GM19023 (cell line): ENCODE data around the gene RRAD.

Experiments used
- ATAC-seq: cut with Tn5 transposase; IDR thresholded peaks from one replicate; pipeline ENCODE4 v1.9.1; 2021; ENCODE audit warnings: mild to moderate bottlenecking, moderate library complexity; ENCODE audit not compliant: unreplicated experiment

The RRAD gene

DNA sequence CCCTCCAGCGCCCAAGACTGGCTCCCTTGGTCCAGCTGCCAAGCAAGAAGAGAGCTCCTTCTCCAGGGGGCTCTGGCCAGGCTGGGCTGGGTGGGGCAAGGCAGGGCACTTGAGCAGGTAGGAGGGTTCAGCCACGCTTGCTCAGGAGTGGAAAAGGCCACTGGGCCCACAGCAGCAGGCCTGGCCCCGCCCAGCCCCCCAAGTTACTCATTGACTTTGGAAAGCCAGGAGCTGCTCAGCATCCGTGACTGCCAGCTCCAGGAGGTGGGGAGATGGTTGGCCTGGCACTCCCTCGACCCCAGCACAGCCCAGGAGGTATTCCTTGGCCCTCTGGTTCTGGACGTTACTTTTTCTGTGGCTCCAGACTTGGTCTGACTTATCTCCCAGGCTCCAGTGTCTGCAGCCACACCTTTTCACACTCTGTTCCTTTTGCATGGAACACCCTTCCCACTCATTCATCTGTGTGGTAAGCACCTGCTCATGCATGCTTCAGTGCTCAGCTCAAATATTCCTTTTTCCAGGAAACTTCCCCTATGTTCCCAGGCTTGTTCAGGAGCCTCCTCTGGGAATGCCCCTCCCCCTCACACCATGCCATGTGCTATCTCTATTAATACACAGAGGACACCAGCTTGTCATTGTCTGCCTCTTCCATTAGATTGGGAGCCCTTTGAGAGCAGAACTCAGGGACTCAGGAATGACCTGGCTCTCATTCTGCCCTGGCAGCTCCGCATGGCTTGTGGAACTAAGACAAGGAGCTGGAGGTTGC lies 6.3 kb downstream of the RRAD start, which contains the start of gene CDH16:
TSS of gene CDH16 (minus strand) at position 83 of the 766 bp plus-strand sequence. CDS start 820 bp downstream, outside the sequence.
- no peak for ATAC-seq

DNA sequence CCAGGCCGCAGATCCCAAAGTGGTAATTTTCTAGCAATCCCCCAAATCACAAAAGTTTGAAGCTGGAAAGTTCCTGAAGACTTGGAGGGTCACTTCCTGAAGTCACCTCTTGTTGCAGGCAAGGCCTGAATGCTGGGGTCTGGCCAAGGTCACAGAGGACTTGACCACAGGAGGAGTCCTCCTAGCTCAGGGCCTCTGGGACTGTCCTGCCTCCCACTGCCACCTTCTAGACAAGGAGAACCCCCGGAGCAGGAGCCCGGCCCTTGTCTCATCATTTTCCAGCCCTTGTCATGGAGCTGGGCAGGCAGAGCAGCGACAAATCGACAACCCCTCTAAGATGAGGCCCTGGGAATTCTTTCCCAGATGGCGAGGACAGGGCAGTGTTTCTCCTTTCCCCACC lies 7.0 kb downstream of the RRAD start:
- ATAC-seq: no peak

DNA sequence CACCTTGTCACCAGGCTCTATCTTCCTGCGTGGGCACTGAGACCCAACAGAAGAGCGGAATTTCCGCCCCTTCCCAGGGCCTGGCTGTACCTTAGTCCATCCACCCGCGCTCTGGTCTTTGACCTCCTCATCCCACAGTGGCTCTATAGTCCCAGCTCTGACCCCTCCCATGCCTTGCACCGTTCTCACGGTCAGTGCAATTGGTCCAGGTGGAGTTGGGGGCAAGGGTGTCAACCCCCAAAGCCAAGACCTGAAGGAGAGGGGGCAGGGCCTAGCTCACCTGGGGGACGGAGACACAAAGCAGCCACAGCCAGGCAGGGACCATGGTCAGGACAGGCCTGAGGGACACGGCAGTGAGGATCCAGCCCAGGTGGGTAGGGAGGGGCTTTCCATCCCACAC lies 7.6 kb downstream of the RRAD start:
- no peak for ATAC-seq

DNA sequence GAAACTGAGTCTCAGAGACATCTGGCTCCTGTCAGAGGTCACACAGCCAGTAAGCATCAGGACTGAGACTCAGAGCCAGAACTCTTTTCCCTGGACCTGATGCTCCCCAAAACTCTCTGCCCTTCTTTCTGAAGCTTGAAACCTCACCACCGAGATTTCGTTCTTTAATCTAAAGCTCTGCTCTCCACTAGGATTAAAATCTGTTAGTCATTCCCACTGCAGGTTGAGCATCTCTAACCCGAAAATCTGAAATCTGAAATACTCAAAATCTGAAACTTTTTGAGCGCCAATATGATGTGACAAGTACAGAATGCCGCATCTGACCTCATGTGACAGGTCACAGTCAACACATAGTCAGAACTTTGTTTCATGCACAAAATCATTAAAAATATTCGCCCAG lies 8.8 kb downstream of the RRAD start:
- no peak for ATAC-seq

DNA sequence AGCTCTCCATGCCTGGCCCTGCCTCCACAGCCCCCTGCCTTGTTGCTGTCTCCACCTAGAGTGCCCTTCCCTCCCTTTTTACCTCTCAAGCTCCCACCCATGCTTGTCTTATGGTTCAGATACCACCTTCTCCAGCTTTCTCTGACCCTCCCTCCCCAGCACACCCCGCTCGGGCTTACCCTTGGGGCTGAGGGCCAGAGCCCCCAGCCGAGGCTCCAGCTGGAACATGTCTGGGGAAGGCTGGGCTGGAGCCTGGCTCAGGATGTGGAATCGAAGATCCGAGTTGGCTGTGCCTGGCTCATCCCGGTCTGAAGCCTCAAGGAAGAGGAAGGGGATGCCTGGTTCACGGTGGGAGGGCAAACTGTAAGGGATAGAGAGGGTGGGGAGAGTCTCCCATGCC lies 10.3 kb downstream of the RRAD start:
- ATAC-seq: no peak

DNA sequence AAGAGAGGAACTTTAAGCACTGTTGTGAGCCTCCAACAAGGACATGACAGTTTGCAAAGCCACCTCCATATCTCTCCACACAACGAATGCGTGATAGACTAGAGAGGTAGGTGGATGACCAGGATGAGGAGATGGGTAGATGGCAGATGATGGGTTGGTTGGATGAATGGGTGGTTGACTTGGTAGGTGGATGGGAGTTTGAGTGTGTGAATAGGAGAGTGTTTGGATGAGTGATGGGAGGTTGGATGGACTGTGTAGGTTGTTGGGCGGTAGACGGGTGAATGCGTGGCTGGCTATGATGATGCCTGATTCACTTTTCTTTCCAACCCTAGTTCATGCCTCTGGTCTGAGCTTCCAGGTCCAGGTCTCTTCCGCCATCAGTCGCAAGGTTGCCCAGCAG lies 10.8 kb downstream of the RRAD start:
- ATAC-seq: no peak

DNA sequence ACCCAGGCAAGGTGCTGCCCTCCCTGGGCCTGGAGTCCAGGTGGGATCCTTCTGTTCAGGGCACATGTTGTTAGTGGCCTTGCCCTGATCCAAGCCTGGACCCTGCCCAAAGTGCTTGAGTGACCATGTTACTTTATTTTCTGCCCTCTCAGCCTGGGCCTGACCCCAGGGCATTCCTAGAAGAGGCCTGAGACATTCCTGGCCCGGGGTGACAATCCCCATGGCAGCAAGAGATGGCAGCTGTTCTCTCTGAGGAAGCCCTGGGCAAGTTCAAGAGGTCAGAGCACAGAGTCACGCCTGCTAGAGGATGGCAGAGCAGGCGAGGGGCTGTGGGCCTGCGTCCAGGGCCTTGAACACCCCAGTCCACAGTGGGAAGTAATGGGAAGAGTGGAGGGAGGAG lies 11.6 kb downstream of the RRAD start:
- no peak for ATAC-seq

DNA sequence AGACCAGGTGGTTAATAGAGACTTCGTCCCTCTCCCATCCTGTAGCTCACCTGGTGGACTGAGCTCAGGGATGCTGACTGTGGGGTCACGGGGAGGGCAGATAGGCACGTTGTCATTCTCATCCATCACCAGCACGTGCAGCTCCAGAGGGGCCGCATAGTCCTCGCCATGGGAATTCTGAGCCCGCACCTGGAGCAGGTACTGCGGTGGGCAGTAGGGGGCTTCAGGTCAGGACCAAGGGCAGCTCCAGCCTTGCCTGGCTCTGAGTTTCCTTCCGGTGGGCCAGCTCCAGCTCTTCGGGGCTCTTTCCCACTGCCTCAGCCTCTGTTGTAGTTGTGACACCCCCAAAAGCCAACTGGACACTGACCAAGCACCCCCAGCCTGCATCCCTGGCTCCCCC lies 12.3 kb downstream of the RRAD start:
- no peak for ATAC-seq

DNA sequence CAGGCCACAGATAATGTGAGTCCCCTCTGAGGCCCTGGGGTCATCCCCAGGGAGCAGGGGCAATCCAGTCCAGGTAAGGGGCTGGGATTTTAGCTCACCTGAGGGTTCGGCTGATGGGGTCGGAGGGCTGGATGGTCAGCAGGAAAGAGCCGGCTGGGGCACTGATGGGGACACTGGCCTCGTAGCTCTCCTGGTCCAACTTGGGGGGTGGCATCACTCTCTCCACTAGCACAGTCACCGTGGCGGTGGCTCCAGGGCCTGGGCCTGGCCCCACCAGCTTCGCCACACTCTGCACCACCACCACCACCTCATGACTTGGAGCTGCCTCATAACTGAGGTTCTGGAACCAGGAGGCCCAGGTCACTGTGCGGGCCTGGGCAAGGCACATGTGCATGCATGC lies 13.5 kb downstream of the RRAD start:
- ATAC-seq: no peak

DNA sequence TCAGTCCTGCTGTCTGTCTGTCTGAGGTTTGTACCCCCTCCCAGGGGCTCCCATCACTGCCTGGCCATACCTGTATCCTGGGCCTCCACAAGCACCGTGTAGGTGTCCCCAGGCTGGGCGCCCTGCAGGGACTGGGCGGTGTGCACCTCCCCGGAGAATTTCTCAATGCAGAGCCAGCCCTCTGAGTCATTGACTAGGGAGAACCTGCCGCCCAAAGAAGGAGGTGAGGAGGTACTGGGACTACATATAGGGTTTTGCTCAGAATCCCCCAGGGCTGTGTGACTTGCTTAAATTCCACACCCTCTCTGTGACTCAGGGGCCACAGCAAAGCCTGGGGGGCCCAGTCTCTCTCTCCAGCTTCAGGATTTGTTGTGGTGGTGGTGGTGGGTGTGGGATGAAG lies 14.2 kb downstream of the RRAD start:
- ATAC-seq: no peak

DNA sequence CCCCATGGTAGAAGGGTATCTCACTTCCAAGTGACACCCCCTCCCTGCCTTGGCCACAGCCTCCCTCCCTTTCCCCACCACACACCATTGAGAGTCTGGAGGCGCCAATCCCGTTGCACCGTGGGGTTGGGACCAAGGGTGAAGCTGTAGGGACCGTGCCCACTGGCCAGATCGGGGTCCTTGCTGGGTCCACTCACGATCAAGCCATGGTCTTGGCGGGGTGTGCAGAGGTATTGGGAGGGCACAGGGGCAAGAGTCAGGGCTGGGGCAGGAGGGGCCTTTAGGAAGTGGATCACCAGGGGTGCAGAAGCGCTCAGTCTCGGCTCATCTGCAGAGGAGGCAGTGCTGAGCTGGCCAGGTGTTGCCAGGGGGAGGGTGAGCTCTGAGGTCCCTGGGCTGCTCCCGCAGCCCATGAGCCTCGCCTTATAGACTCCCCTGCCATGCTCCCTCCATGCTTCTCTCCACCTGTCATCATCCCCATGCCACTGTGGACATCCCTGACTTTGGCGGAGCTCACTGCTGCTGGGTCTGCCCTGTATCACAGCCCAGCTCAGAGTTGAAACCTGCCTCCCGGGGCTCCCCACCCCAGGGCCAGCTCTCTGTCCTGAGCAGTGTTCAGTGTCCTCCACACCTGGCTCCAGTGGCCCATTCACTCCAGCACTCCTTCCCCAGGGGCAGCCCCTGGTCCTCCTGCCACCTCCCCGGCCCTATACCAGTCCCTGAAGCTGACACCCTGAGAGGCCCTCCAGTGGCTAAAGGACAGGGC lies 15.0 kb downstream of the RRAD start:
- no peak for ATAC-seq

DNA sequence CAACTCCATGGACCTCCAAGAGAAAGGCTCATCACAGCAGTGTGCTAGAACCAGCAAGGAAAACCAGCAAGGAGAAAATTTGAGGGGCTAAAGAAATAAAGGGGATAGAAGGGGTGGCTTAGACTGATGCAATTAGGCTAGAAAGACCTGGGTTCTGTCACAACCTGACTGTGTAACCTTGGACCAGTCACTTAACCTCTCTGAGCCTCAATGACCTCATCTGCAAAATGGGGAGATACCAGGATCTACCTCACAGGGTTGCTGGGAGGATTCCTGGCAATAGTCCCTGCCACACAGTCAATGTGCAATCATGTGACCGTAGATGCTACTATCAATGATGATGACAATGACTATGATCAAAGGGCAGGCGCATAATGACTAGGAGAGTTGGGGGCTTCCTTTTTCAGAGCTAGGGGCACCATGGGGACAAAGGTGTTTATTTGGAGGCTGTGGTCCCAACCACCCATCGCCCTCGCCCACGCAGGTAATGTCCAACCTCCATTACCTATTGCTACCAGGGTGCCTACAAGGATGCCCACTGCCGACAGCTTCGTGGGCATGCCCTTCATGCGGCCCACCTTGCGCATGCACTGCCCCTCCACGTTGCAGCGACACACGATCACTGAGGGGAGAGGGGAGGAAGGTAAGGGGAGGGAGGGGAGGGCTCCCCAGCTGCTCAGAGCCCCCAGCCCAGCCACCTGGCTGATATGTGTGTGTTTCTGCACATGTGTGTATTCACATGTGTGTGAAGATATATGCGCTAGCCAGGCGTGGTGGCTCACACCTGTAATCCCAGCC lies 16.4 kb downstream of the RRAD start:
- no peak for ATAC-seq

DNA sequence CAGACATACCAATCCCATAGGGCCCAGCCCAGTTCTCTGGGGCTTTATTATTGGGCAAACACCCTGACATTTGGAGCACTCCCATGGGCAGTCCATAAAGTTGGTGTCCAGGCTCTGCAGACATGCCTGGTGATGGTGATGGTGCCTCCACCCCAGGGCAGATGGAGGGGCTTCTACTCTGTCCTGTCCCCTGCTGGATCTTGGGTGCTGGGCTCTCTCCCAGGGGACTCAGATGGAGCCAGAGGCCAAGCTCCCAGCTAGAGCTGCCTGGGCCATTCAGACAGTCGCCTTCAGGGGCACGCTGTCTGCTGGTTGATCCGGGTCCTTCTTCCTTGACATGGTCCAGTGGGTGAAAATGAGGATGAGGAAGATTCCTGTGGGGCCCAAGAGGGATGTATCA lies 17.2 kb downstream of the RRAD start:
- ATAC-seq: no peak

DNA sequence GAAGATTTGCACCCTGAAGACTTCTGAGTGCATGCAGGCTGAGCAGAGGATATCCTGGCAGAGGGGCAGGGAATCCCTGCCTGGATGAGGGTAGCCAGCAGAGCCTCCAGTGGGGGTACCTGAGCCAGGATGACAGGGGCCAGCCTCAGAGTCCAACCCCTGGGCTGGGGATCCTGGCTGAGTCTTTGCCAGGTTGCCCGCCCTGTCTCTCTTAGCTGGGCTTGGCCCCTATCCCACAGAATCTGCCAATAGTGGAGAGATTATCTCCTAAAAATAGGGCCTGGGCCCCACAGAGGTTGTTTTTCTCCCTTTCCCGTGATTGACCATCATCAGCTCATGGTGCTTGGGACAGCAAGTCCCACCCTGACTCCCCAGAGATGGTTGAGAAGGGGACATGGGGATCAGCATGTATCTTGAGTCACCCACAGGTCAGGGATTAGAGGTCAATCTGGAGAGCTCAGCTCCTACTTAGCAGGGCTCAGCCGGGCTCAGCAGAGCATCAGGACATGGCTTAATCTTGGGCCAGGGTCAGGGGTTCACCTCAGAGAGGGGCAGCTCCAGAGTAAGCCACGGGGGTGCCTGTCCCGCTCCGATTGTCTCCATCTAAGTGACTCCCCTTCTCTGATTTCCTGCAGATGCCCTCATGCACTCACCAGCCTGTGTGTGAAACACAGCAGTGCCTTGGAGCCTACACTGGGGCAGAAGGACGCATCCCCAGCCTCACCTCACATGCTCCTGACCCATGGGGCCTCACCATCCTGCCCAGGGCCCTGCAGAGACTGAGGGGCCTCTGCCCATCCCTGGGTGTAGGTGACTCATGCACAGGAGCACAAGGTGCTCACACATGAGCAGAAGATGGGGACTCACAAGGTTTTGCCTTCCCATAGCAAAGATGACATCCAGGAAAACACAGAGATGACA lies 18.2 kb downstream of the RRAD start:
- ATAC-seq: no peak

DNA sequence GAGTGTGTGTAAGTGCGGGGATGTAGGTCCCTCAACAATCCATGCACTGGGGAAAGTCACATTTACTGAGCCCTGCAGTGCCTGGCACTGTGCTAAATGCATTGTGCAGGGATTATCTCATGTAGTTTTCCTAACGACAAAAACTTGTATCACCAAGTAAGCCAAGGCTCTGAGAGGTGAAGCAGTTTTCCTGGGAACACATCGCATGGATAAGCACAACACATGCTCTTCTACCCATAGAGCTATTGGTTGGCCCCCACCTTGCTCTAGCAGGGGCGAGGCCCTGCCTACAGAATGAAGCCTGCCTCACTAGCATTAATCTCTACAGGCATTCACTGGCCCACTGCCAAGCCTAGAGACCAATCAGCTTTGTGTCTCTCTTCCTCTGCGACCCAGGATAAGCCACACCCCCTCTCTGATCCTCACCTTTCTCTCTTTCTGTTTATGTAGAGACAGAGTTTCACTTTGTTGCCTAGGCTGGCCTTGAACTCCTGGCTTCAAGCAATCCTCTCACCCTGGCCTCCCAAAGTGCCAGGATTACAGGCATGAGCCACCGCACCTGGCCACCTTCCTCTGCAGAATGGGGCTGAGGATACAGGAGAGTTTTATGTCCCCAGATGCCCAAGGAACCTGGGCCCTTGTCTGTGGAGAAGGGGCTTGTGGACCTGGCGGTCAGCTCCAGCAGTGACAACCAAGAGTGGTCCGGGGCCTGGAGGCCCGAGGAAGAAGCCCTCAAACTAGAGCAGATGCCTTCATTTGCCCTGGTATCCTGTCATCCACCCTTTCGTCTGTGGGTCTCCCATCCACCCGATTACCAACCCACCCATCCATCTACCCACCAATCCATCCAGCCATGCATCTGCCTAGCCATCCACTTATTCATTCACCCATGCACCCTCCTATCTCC lies 19.4 kb downstream of the RRAD start:
- no peak for ATAC-seq

DNA sequence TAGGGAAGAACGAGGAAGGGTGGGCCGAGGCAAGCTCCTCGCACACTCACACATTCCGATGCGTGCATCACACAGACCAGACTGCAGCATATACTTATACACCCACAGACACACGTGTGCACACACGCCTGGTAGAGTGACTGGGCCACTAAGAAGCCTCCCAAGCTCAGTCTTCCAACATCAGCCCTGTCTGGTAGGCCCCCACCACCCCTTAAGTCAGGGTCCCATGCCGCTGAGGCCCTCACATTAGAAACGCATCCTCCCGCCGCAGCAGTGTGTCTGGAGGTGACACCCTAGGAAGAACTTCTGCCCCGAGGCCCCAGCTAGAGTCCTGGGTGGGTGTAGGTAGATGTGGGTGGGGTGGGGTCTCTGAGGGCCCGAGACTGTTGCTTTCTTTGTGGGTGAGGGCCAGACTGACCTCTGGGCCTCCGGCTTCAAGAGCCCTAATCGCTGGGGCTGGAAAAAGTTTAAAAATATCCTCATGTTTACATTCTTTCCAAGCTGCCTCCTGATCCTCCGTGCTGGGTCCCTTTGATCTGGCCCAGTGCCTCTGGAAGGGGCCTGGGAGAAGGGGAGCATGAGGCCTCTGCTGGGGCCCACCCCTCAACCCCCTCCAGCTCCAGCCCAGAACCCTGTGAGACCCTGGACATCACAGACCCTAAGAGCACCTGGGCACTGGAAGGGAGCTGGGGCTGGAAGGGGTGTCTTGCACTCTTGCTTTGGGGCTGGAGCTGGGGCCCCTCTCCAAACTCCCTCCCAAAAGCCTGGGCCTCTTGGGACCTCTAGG lies 20.3 kb downstream of the RRAD start:
- no peak for ATAC-seq

DNA sequence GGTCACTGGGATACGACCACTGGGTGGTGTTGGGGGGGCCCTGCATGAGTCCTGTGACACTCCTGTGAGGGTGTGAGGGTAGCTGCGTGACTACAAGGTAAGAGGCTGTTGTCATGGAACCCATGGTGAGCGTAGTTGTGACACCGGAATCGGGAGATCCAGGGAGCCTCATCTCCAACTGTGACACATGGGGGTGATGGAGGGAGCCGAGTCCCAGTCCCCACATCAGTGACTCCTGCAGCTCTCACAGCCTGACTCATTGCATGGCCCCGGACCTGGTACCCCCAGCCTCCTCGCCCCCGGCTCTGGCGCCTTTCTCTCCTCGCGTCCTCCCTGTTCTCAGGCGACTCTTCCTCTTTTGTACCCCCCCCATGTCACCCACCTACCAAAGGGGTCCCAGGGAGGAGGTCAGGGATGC lies 20.9 kb downstream of the RRAD start:
- ATAC-seq: no peak

DNA sequence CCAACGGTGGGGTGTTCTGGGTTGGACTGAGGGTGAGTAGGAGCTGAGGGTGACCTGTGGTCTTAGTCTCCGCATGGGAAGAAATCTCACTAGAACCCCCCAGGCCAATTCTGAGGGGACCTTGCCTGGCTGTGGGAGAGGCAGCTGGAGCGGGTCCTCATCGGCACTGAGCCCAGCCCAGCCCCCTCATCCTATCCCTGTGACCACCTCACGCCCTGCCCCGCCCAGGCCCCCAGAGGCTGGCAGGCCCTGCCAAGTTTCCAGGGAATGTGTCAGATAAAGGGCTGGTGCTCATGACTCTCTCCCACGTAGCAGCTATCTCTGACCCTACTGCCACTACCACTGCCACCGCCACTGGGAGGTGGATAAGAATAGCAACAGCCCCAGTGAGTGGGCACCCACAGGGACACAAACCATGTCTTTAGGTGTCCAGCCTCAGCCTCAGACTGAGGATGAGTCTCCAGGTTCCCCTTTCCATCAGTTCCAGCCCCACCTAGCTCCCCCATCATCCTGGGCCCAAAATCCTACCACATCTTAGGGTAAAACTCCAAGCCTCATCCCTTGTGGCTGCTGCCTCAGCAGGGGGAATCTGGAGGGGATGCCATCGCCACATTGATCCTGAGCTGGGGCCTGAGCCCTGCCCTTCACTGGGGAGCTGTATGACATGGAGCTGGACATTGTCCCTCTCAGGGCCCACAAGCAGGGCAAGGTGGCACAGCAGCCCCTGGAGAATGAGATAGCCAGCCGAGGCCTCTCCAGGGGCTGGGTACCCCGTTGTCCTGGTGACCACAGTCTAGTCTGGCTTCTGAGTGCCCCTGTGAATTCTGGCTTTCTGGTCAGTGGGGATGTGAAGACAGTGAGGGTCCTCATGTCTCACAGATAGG lies 21.5 kb downstream of the RRAD start:
- no peak for ATAC-seq
